GM12878 (cell line): ENCODE results near the gene DNTT. TPM values are rescaled to one million over a fixed set of nuclear protein-coding genes. Genes with fewer than 3 reads are reported as not detected.
A peak's percentile ranks its signal among the peaks of the same experiment; 100 is the strongest.

ENCODE experiments used
- BACH1 ChIP-seq: fragments of 450-650 bp; IDR thresholded peaks from 2 replicates; pipeline ENCODE4 v1.6.1; 2017; ENCODE audit warnings: mild to moderate bottlenecking, borderline replicate concordance
- CBFB ChIP-seq: IDR thresholded peaks from 2 replicates; pipeline ENCODE4 v1.6.1; 2016; ENCODE audit warnings: antibody characterized with exemption, low read depth
- CREB1 ChIP-seq: IDR thresholded peaks from 2 replicates; pipeline ENCODE4 v1.6.1; 2012; ENCODE audit warnings: low read depth, mild to moderate bottlenecking, inconsistent platforms
- DPF2 ChIP-seq: fragments of 450-650 bp; IDR thresholded peaks from 2 replicates; pipeline ENCODE4 v1.6.1; 2017; ENCODE audit warnings: mild to moderate bottlenecking
- EED ChIP-seq: sonication (generic); IDR thresholded peaks from 2 replicates; pipeline ENCODE4 v1.6.1; 2016; ENCODE audit warnings: antibody characterized with exemption, low read depth
- EP300 ChIP-seq, 2 experiments: fragments of 150-350 bp in 1 of 2; IDR thresholded peaks; 2 replicates each; pipeline ENCODE4 v1.6.1; 2011 to 2012; ENCODE audit warnings: low read depth in 2 of 2, low read length in 2 of 2, borderline replicate concordance in 1 of 2, improper control_type of control experiment in 1 of 2, inconsistent platforms in 1 of 2; ENCODE audit not compliant: control insufficient read depth in 1 of 2
- FOXM1 ChIP-seq: IDR thresholded peaks from 2 replicates; pipeline ENCODE4 v1.6.1; 2012; ENCODE audit warnings: low read depth, mild to moderate bottlenecking, inconsistent platforms, low read length, moderate library complexity
- IKZF2 ChIP-seq, 2 experiments: fragments of 450-650 bp; IDR thresholded peaks; 2 replicates each; pipeline ENCODE4 v1.6.1; 2017; ENCODE audit warnings: mild to moderate bottlenecking in 2 of 2, moderate library complexity in 2 of 2
- MEF2B ChIP-seq: fragments of 450-650 bp; IDR thresholded peaks from 2 replicates; pipeline ENCODE4 v1.6.1; 2018; ENCODE audit warnings: mild to moderate bottlenecking, moderate library complexity; ENCODE audit not compliant: partially characterized antibody, poor library complexity, severe bottlenecking
- NR2C2 ChIP-seq: IDR thresholded peaks from 2 replicates; pipeline ENCODE4 v1.6.1; 2011; ENCODE audit warnings: borderline replicate concordance, low read depth; ENCODE audit not compliant: control insufficient read depth, insufficient read length
- POLR2A ChIP-seq: IDR thresholded peaks from 2 replicates; pipeline ENCODE4 v1.6.1; 2011; ENCODE audit warnings: low read depth, mild to moderate bottlenecking, low read length
- POLR2AphosphoS2 ChIP-seq: IDR thresholded peaks from 2 replicates; pipeline ENCODE4 v1.6.1; 2011; ENCODE audit warnings: low read depth, mild to moderate bottlenecking, low read length, improper control_type of control experiment, moderate library complexity
- POU2F2 ChIP-seq: IDR thresholded peaks from 3 replicates; pipeline ENCODE4 v1.6.1; 2011; ENCODE audit warnings: low read depth, mild to moderate bottlenecking, low read length, borderline replicate concordance
- RAD51 ChIP-seq: fragments of 450-650 bp; IDR thresholded peaks from 2 replicates; pipeline ENCODE4 v1.6.1; 2016; ENCODE audit warnings: moderate library complexity, mild to moderate bottlenecking, inconsistent platforms
- RBBP5 ChIP-seq: fragments of 200-600 bp; sonication (generic); conservative IDR thresholded peaks from 2 replicates; pipeline ENCODE4 v1.6.1; 2016
- SIX5 ChIP-seq: IDR thresholded peaks from 2 replicates; pipeline ENCODE4 v1.6.1; 2011; ENCODE audit warnings: mild to moderate bottlenecking, low read depth, low read length, moderate library complexity; ENCODE audit not compliant: severe bottlenecking
- SMAD5 ChIP-seq: IDR thresholded peaks from 2 replicates; pipeline ENCODE4 v1.6.1; 2016; ENCODE audit warnings: antibody characterized with exemption, low read depth
- SREBF1 ChIP-seq: IDR thresholded peaks from 2 replicates; pipeline ENCODE4 v1.6.1; 2012; ENCODE audit warnings: mild to moderate bottlenecking, low read length
- SREBF2 ChIP-seq: IDR thresholded peaks from 2 replicates; pipeline ENCODE4 v1.6.1; 2012; ENCODE audit warnings: mild to moderate bottlenecking, low read length
- YY1 ChIP-seq: IDR thresholded peaks from 2 replicates; pipeline ENCODE4 v1.6.1; 2011; ENCODE audit warnings: low read depth, mild to moderate bottlenecking, low read length
- polyA plus RNA-seq, 11 experiments: library from polyadenylated mRNA; depleted of rRNA in 4 of 11; unstranded in 6 of 11; stranded (reverse) in 5 of 11; fragments of >200 nt; fragmentation: Nextera tagmentation in 4 of 11; fragmentation: Illumina TruSeq in 1 of 11; extraction: Ambion mirVana in 4 of 11; extraction: Trizol in 1 of 11; gene quantifications; 1 replicate in 1 of 11; 2 replicates in 10 of 11; pipeline versions ENCODE4 v1.2.1 to v1.2.3, GENCODE V29; 2011 to 2016; ENCODE audit warnings: inconsistent platforms in 2 of 11, missing spikeins in 2 of 11, low read depth in 1 of 11
- total RNA-seq, 4 experiments: library from RNA; depleted of rRNA in 3 of 4; stranded (reverse); fragments of >200 nt in 3 of 4; fragmentation: Illumina TruSeq in 1 of 4; extraction: Trizol in 1 of 4; gene quantifications; 2 replicates each; pipeline versions ENCODE4 v1.2.1 to v1.2.3, GENCODE V29; 2013 to 2021
- TF ChIP-seq, protein P1 (sequence below): fragments of 450-650 bp; IDR thresholded peaks from 2 replicates; pipeline ENCODE4 v1.6.1; 2018; ENCODE audit warnings: borderline replicate concordance, mild to moderate bottlenecking; ENCODE audit not compliant: partially characterized antibody
- TF ChIP-seq, protein P2 (sequence below): fragments of 450-650 bp; IDR thresholded peaks from 2 replicates; pipeline ENCODE4 v1.6.1; 2016; ENCODE audit warnings: mild to moderate bottlenecking
- TF ChIP-seq, protein P3 (sequence below): fragments of 450-650 bp; IDR thresholded peaks from 2 replicates; pipeline ENCODE4 v1.6.1; 2017; ENCODE audit warnings: low read depth, mild to moderate bottlenecking, moderate library complexity
- TF ChIP-seq, protein P4 (sequence below): IDR thresholded peaks from 2 replicates; pipeline ENCODE4 v1.6.1; 2012; ENCODE audit warnings: low read length, inconsistent platforms

Gene DNTT
- total and polyA plus RNA-seq, 10 of the 15 experiments (the other 5 are each of a cell fraction or from before 2014, with no cell fraction given) = 0.06 to 0.13 (median 0.09) TPM; not detected in 5

DNA sequence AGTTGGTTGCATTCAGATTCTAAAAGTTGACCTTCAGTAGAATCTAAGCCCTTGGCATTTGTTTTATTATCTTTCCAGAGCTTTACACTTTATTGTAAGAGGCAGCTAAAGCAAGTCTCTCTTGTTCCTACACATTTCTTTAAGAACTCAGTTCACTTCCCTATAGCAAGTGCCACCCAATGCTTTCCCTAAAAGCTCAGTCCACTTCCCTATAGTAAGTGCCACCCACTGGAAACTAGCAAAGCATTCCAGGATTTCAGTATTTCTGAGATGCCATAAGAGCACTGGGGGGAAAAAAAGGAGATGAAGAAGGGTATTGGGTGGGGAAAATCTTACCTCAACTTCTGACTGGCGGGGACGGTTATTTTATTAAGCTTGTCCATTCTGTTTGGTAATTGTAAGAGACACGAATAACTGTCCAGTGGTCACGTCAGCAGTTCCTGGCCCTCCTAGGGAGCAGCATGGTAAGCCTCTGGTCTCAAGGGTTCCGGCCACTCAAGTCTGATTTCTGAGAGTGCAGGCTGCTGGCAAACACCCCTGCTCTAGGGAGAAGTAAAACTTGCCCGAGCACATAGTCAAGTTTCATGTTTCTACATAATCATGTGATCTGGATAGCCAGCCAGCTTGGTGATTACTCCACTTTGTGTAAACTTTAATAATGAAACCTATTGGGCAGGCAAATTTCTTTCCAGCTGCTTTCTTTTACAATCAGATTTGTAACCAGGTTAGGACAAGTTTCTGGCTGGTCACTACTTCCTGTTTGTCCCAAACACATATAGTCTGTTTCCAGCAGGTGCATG, 33.0 kb upstream of the DNTT start, which contains the start of gene BLNK (continued):
- TF ChIP-seq, protein P1, sequence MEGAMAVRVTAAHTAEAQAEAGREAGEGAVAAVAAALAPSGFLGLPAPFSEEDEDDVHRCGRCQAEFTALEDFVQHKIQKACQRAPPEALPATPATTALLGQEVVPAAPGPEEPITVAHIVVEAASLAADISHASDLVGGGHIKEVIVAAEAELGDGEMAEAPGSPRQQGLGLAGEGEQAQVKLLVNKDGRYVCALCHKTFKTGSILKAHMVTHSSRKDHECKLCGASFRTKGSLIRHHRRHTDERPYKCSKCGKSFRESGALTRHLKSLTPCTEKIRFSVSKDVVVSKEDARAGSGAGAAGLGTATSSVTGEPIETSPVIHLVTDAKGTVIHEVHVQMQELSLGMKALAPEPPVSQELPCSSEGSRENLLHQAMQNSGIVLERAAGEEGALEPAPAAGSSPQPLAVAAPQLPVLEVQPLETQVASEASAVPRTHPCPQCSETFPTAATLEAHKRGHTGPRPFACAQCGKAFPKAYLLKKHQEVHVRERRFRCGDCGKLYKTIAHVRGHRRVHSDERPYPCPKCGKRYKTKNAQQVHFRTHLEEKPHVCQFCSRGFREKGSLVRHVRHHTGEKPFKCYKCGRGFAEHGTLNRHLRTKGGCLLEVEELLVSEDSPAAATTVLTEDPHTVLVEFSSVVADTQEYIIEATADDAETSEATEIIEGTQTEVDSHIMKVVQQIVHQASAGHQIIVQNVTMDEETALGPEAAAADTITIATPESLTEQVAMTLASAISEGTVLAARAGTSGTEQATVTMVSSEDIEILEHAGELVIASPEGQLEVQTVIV = no peak
- TF ChIP-seq SIX5 = no peak
- TF ChIP-seq RAD51 = peak; percentile 90
- peak in 1 of 2 experiments; percentile 74; a peak in 2 of 4 replicates for TF ChIP-seq EP300 (IDR thresholded peaks at IDR 0.05; ENCODE audit: borderline replicate concordance in 1 of 2, control insufficient read depth in 1 of 2, low read depth in 2 of 2, low read length in 2 of 2)
- TF ChIP-seq EED = peak; percentile 58
- peak; percentile 93 for TF ChIP-seq POLR2AphosphoS2
- no peak for TF ChIP-seq NR2C2
- TF ChIP-seq FOXM1 = peak; percentile 40; the same call in 1 of the 2 replicates
- peak; percentile 46 for TF ChIP-seq MEF2B
- no peak for TF ChIP-seq SREBF1
- TF ChIP-seq, protein P2, sequence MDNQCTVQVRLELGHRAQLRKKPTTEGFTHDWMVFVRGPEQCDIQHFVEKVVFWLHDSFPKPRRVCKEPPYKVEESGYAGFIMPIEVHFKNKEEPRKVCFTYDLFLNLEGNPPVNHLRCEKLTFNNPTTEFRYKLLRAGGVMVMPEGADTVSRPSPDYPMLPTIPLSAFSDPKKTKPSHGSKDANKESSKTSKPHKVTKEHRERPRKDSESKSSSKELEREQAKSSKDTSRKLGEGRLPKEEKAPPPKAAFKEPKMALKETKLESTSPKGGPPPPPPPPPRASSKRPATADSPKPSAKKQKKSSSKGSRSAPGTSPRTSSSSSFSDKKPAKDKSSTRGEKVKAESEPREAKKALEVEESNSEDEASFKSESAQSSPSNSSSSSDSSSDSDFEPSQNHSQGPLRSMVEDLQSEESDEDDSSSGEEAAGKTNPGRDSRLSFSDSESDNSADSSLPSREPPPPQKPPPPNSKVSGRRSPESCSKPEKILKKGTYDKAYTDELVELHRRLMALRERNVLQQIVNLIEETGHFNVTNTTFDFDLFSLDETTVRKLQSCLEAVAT = peak; percentile 92
- TF ChIP-seq RBBP5 = no peak
- TF ChIP-seq DPF2 = no peak
- peak; percentile 43; the same call in 1 of the 2 replicates for TF ChIP-seq YY1
- no peak for TF ChIP-seq SREBF2
- no peak; the same call in 1 of the 2 replicates for TF ChIP-seq BACH1
- TF ChIP-seq CBFB = peak; percentile 74
- TF ChIP-seq POLR2A = peak; percentile 93
- TF ChIP-seq POU2F2 = peak; percentile 87
- TF ChIP-seq, protein P3, sequence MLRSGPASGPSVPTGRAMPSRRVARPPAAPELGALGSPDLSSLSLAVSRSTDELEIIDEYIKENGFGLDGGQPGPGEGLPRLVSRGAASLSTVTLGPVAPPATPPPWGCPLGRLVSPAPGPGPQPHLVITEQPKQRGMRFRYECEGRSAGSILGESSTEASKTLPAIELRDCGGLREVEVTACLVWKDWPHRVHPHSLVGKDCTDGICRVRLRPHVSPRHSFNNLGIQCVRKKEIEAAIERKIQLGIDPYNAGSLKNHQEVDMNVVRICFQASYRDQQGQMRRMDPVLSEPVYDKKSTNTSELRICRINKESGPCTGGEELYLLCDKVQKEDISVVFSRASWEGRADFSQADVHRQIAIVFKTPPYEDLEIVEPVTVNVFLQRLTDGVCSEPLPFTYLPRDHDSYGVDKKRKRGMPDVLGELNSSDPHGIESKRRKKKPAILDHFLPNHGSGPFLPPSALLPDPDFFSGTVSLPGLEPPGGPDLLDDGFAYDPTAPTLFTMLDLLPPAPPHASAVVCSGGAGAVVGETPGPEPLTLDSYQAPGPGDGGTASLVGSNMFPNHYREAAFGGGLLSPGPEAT = peak; percentile 73
- TF ChIP-seq SMAD5 = peak; percentile 91
- no peak for TF ChIP-seq CREB1
- TF ChIP-seq IKZF2 (IDR thresholded peaks at IDR 0.05) = peak; percentile 73 to 74
- TF ChIP-seq, protein P4, sequence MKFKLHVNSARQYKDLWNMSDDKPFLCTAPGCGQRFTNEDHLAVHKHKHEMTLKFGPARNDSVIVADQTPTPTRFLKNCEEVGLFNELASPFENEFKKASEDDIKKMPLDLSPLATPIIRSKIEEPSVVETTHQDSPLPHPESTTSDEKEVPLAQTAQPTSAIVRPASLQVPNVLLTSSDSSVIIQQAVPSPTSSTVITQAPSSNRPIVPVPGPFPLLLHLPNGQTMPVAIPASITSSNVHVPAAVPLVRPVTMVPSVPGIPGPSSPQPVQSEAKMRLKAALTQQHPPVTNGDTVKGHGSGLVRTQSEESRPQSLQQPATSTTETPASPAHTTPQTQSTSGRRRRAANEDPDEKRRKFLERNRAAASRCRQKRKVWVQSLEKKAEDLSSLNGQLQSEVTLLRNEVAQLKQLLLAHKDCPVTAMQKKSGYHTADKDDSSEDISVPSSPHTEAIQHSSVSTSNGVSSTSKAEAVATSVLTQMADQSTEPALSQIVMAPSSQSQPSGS = peak; percentile 73; the same call in 1 of the 2 replicates
